ENCODE results near the gene TNFSF18.
"Not testable (repeated sequence)": the region's sequence is repeated elsewhere in the genome, so short reads cannot be mapped to it uniquely, and the experiment has no call there.

TNFSF18 gene

GRCh38 chr1:173050865-173051264, at the start of gene TNFSF18:
Gene TNFSF18 (minus strand): TSS chr1:173050941. CDS start chr1:173050896, 45 bp downstream.
- no peak for DNase-seq (ENCODE audit: low read depth, low spot score)
- peak within 1 kb of the TSS; percentile 86 for H3K27ac ChIP-seq

- no peak for DNase-seq (ENCODE audit: low read depth, low spot score)
- no peak overlapping the region for H3K27ac ChIP-seq
These were observed 48.4 kb upstream of the TNFSF18 start for GRCh38 chr1:173099166-173099565.

- H3K27ac ChIP-seq: no peak overlapping the region
- no peak for DNase-seq (ENCODE audit: low read depth, low spot score)
These were observed 47.4 kb upstream of the TNFSF18 start for GRCh38 chr1:173098117-173098516.

- H3K27ac ChIP-seq: no peak overlapping the region
- DNase-seq (ENCODE audit: low read depth, low spot score): no peak
These were observed 46.3 kb upstream of the TNFSF18 start for GRCh38 chr1:173097001-173097400.

GRCh38 chr1:173095632-173096031, 44.9 kb upstream of the TNFSF18 start:
- peak; percentile 34 for DNase-seq (ENCODE audit: low read depth, low spot score)
- no peak overlapping the region for H3K27ac ChIP-seq

GRCh38 chr1:173094541-173094940, 43.8 kb upstream of the TNFSF18 start:
- DNase-seq (ENCODE audit: low read depth, low spot score): no peak
- H3K27ac ChIP-seq: no peak overlapping the region

- no peak overlapping the region for H3K27ac ChIP-seq
- no peak for DNase-seq (ENCODE audit: low read depth, low spot score)
These were observed 43.1 kb upstream of the TNFSF18 start for GRCh38 chr1:173093691-173094445.

GRCh38 chr1:173084292-173084691, 33.6 kb upstream of the TNFSF18 start:
- no peak for DNase-seq (ENCODE audit: low read depth, low spot score)
- no peak overlapping the region for H3K27ac ChIP-seq

- no peak overlapping the region for H3K27ac ChIP-seq
- DNase-seq (ENCODE audit: low read depth, low spot score): no peak
These were observed 32.2 kb upstream of the TNFSF18 start for GRCh38 chr1:173082913-173083312.

GRCh38 chr1:173074217-173074616, 23.5 kb upstream of the TNFSF18 start:
- H3K27ac ChIP-seq; DNase-seq (ENCODE audit: low read depth, low spot score): not testable (repeated sequence)

- no peak for DNase-seq (ENCODE audit: low read depth, low spot score)
- H3K27ac ChIP-seq: no peak overlapping the region
These were observed 13.3 kb upstream of the TNFSF18 start for GRCh38 chr1:173064011-173064410.

- DNase-seq (ENCODE audit: low read depth, low spot score): no peak
- H3K27ac ChIP-seq: no peak overlapping the region
These were observed 12.4 kb upstream of the TNFSF18 start for GRCh38 chr1:173063171-173063570.

- H3K27ac ChIP-seq: peak overlapping the region; percentile 29
- DNase-seq (ENCODE audit: low read depth, low spot score): peak; percentile 93
These were observed 11.6 kb upstream of the TNFSF18 start for GRCh38 chr1:173062150-173062938.

GRCh38 chr1:173058556-173058955, 7.8 kb upstream of the TNFSF18 start:
- no peak overlapping the region for H3K27ac ChIP-seq
- DNase-seq (ENCODE audit: low read depth, low spot score): no peak

- no peak overlapping the region for H3K27ac ChIP-seq
- no peak for DNase-seq (ENCODE audit: low read depth, low spot score)
These were observed 7.2 kb upstream of the TNFSF18 start for GRCh38 chr1:173057984-173058383.

GRCh38 chr1:173056365-173056764, 5.6 kb upstream of the TNFSF18 start:
- DNase-seq (ENCODE audit: low read depth, low spot score): no peak

GRCh38 chr1:173052681-173053196, 2.0 kb upstream of the TNFSF18 start:
- peak overlapping the region; percentile 86 for H3K27ac ChIP-seq
- peak; percentile 59 for DNase-seq (ENCODE audit: low read depth, low spot score)

More at GRCh38 chr1:173056365-173056764, 5.6 kb upstream of the TNFSF18 start:
- H3K27ac ChIP-seq: peak overlapping the region; percentile 25

GRCh38 chr1:173049322-173049633, 1.5 kb downstream of the TNFSF18 start:
- peak overlapping the region; percentile 62 for H3K27ac ChIP-seq
- DNase-seq (ENCODE audit: low read depth, low spot score): no peak

- DNase-seq (ENCODE audit: low read depth, low spot score): no peak
- H3K27ac ChIP-seq: peak overlapping the region; percentile 62
These were observed 2.0 kb downstream of the TNFSF18 start for GRCh38 chr1:173048621-173049321.

- no peak overlapping the region for H3K27ac ChIP-seq
- DNase-seq (ENCODE audit: low read depth, low spot score): no peak
These were observed 6.1 kb downstream of the TNFSF18 start for GRCh38 chr1:173044656-173045055.

- no peak for DNase-seq (ENCODE audit: low read depth, low spot score)
- H3K27ac ChIP-seq: peak overlapping the region; percentile 29
These were observed 7.5 kb downstream of the TNFSF18 start for GRCh38 chr1:173043253-173043652.
